HCT116 (cell line): ENCODE data around the gene TSPAN1. TPM values are rescaled to one million over a fixed set of nuclear protein-coding genes. Genes with fewer than 3 reads are reported as not detected.

Experiments
- ATAC-seq: fragments of 200-7000 bp; cut with Tn5 transposase; 2 replicates; pipeline ENCODE4 v1.9.1; 2020; ENCODE audit warnings: mild to moderate bottlenecking, moderate library complexity
- BruUV-seq: library from RNA; stranded (reverse); fragments of 400-500 nt; replicated peaks from 2 replicates; lab custom pipeline; 2021; lab: Mats Ljungman, UMichigan
- CTCF ChIA-PET: fragments of 300-600 bp; sonication (Branson Sonifier 250); formaldehyde crosslinking; loops from one replicate; lab custom pipeline; 2021; ENCODE audit warnings: antibody characterized with exemption; lab: Charles Lee
- POLR2A ChIA-PET: fragments of 300-600, 350-600 bp; sonication (Branson Sonifier 250); formaldehyde crosslinking; loops from one replicate; lab custom pipeline; 2021; ENCODE audit warnings: antibody characterized with exemption; lab: Charles Lee
- RAD21 ChIA-PET, 2 experiments: fragments of 300-600 bp; sonication (Branson Sonifier 250); formaldehyde crosslinking; loops; one replicate each; lab custom pipeline; 2023; ENCODE audit warnings: low total read pairs in 2 of 2; ENCODE audit not compliant: uncharacterized antibody in 2 of 2, unreplicated experiment in 2 of 2, low non-redundant PET in 1 of 2; lab: Charles Lee
- DNase-seq: peaks from one replicate; pipeline ENCODE4 v3.0.0-alpha.2; 2010; ENCODE audit warnings: low read depth, low spot score
- H2AFZ ChIP-seq: fragments of 200-600 bp; shearing (Covaris generic), sonication (generic); 2 replicates; pipeline ENCODE4 v1.6.1; 2017; ENCODE audit warnings: low read depth, mixed run types, mixed read lengths, antibody characterized with exemption, low read length; ENCODE audit not compliant: poor library complexity, severe bottlenecking
- H3K27ac ChIP-seq: 2 replicates; pipeline ENCODE4 v1.5.1; 2012; ENCODE audit warnings: low read depth, low read length
- H3K27me3 ChIP-seq: fragments of 200-600 bp; sonication (generic); 2 replicates; pipeline ENCODE4 v1.6.1; 2016; ENCODE audit warnings: mixed run types, low read length, mixed read lengths; ENCODE audit not compliant: insufficient read depth
- H3K36me3 ChIP-seq, 2 experiments: fragments of 200-500 bp in 1 of 2; fragments of 200-600 bp in 1 of 2; sonication (Bioruptor generic) in 1 of 2; sonication (generic) in 1 of 2; 2 replicates each; pipeline versions ENCODE4 v1.5.1 to v1.6.1; 2014 to 2016; ENCODE audit warnings: low read length in 2 of 2, inconsistent platforms in 1 of 2, mixed read lengths in 1 of 2, mixed run types in 1 of 2; ENCODE audit not compliant: insufficient read depth in 2 of 2, control insufficient read depth in 1 of 2
- H3K4me1 ChIP-seq, 2 experiments: fragments of 200-600 bp in 1 of 2; sonication (generic) in 1 of 2; 2 replicates each; pipeline versions ENCODE4 v1.5.1 to v1.6.1; 2012 to 2017; ENCODE audit warnings: low read length in 2 of 2, inconsistent platforms in 1 of 2, mild to moderate bottlenecking in 1 of 2, mixed read lengths in 1 of 2, mixed run types in 1 of 2, moderate library complexity in 1 of 2; ENCODE audit not compliant: insufficient read depth in 2 of 2, control insufficient read depth in 1 of 2
- H3K4me2 ChIP-seq: fragments of 200-600 bp; sonication (generic); 2 replicates; pipeline ENCODE4 v1.6.1; 2017; ENCODE audit warnings: mixed run types, low read length, mixed read lengths
- H3K4me3 ChIP-seq, 2 experiments: fragments of 200-600 bp in 1 of 2; sonication (generic) in 1 of 2; replicated peaks in 1 of 2; 2 replicates each; pipeline ENCODE4 v1.5.1; 2011 to 2016; ENCODE audit warnings: low read length in 2 of 2, control low read depth in 1 of 2, low read depth in 1 of 2, mild to moderate bottlenecking in 1 of 2, mixed read lengths in 1 of 2, mixed run types in 1 of 2
- H3K79me2 ChIP-seq: fragments of 200-600 bp; sonication (generic); 2 replicates; pipeline ENCODE4 v1.6.1; 2017; ENCODE audit warnings: mild to moderate bottlenecking, mixed run types, low read length, moderate library complexity, mixed read lengths; ENCODE audit not compliant: insufficient read depth
- H3K9ac ChIP-seq: fragments of 200-600 bp; sonication (generic); 2 replicates; pipeline ENCODE4 v1.6.1; 2016; ENCODE audit warnings: low read length, mixed read lengths
- H3K9me2 ChIP-seq: fragments of 200-600 bp; sonication (generic), shearing (Covaris generic); 2 replicates; pipeline ENCODE4 v1.6.1; 2017; ENCODE audit warnings: mixed run types, mild to moderate bottlenecking, moderate library complexity; ENCODE audit not compliant: insufficient read depth
- H3K9me3 ChIP-seq, 2 experiments: fragments of 200-500 bp in 1 of 2; fragments of 200-600 bp in 1 of 2; sonication (Bioruptor generic) in 1 of 2; sonication (generic) in 1 of 2; 2 replicates each; pipeline ENCODE4 v1.6.1; 2014 to 2017; ENCODE audit warnings: low read length in 2 of 2, mixed read lengths in 2 of 2, inconsistent platforms in 1 of 2, low read depth in 1 of 2, mild to moderate bottlenecking in 1 of 2, mixed run types in 1 of 2, moderate library complexity in 1 of 2; ENCODE audit not compliant: control insufficient read depth in 1 of 2, insufficient read depth in 1 of 2
- H4K20me1 ChIP-seq: fragments of 200-600 bp; sonication (generic), shearing (Covaris generic); 2 replicates; pipeline ENCODE4 v1.6.1; 2017; ENCODE audit warnings: mixed run types, mild to moderate bottlenecking, moderate library complexity; ENCODE audit not compliant: insufficient read depth
- CBX3 ChIP-seq: IDR thresholded peaks from 2 replicates; pipeline ENCODE4 v1.6.1; 2012; ENCODE audit warnings: low read depth
- CEBPB ChIP-seq: IDR thresholded peaks from 2 replicates; pipeline ENCODE4 v1.6.1; 2012; ENCODE audit warnings: low read depth
- EGR1 ChIP-seq: IDR thresholded peaks from 2 replicates; pipeline ENCODE4 v1.6.1; 2012; ENCODE audit warnings: low read depth
- ELF1 ChIP-seq: IDR thresholded peaks from 2 replicates; pipeline ENCODE4 v1.6.1; 2012; ENCODE audit warnings: low read depth, borderline replicate concordance
- EZH2 ChIP-seq: fragments of 200-600 bp; sonication (generic); IDR thresholded peaks from 2 replicates; pipeline ENCODE4 v1.6.1; 2017; ENCODE audit warnings: antibody characterized with exemption, mixed run types
- EZH2phosphoT487 ChIP-seq: fragments of 200-600 bp; IDR thresholded peaks from 2 replicates; pipeline ENCODE4 v1.6.1; 2018; ENCODE audit warnings: antibody characterized with exemption, borderline replicate concordance
- JUND ChIP-seq: IDR thresholded peaks from 2 replicates; pipeline ENCODE4 v1.6.1; 2012
- POLR2A ChIP-seq: IDR thresholded peaks from 2 replicates; pipeline ENCODE4 v1.7.0; 2011; ENCODE audit warnings: borderline replicate concordance; ENCODE audit not compliant: insufficient read depth, insufficient read length; ENCODE audit errors: extremely low read depth
- RAD21 ChIP-seq: IDR thresholded peaks from 2 replicates; pipeline ENCODE4 v1.6.1; 2012; ENCODE audit warnings: low read depth, mild to moderate bottlenecking
- SIN3A ChIP-seq: IDR thresholded peaks from 2 replicates; pipeline ENCODE4 v1.6.1; 2012; ENCODE audit warnings: low read depth
- SP1 ChIP-seq: IDR thresholded peaks from 2 replicates; pipeline ENCODE4 v1.6.1; 2012; ENCODE audit warnings: low read depth
- TCF7L2 ChIP-seq: IDR thresholded peaks from 2 replicates; pipeline ENCODE4 v1.7.0; 2011; ENCODE audit warnings: borderline replicate concordance, inconsistent platforms; ENCODE audit not compliant: insufficient read depth, insufficient read length; ENCODE audit errors: extremely low read depth
- YY1 ChIP-seq: IDR thresholded peaks from 2 replicates; pipeline ENCODE4 v1.6.1; 2011; ENCODE audit warnings: low read length, low read depth, moderate library complexity, mild to moderate bottlenecking; ENCODE audit not compliant: insufficient replicate concordance; ENCODE audit errors: extremely low read depth
- ZFX ChIP-seq: fragments of 450-650 bp; IDR thresholded peaks from 2 replicates; pipeline ENCODE4 v1.6.1; 2017
- ZNF274 ChIP-seq: fragments of 200-500 bp; sonication (Bioruptor generic); IDR thresholded peaks from 2 replicates; pipeline ENCODE4 v1.6.1; 2014; ENCODE audit warnings: mild to moderate bottlenecking, low read depth, low read length, inconsistent platforms
- intact Hi-C: fragments of 100-400 bp; cut with micrococcal nuclease; formaldehyde crosslinking; loops from 2 replicates; pipeline ENCODE4 v1.10.0; 2022
- total RNA-seq: library from RNA; stranded (reverse); gene quantifications from one replicate; pipeline ENCODE4 v1.2.1, GENCODE V29; 2021; ENCODE audit not compliant: unreplicated experiment
- TF ChIP-seq, protein P1 (sequence below): IDR thresholded peaks from 2 replicates; pipeline ENCODE4 v1.6.1; 2012
- TF ChIP-seq, protein P2 (sequence below): IDR thresholded peaks from 2 replicates; pipeline ENCODE4 v1.6.1; 2012
- TF ChIP-seq, protein P3 (sequence below): IDR thresholded peaks from 2 replicates; pipeline ENCODE4 v1.6.1; 2011; ENCODE audit warnings: mild to moderate bottlenecking, low read length, moderate library complexity; ENCODE audit not compliant: insufficient replicate concordance; ENCODE audit errors: extremely low read depth
- TF ChIP-seq, protein P4 (sequence below): IDR thresholded peaks from 2 replicates; pipeline ENCODE4 v1.6.1; 2012; ENCODE audit warnings: low read depth

Gene TSPAN1
- total RNA-seq, 1 experiment from 2014 or later: 9.9 TPM

DNA sequence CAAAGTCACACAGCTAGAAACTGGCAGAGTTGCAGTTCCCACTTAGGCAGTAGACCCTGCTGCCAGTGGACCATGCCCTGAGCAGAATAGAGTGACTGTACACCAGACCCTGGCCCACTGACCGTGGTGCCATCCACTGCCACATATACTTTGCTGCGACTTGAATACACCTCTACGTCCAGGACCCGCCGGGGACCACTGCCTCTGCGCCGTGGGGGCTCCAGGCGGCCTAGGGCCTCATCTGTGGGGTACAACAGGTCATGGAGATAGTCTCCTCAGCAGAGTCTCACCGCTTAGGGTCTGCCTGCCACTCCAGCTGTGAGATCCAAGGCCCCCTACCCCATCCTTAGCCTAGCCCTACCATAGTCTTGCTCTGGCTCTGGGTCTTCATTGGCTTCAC lies 21.7 kb downstream of the TSPAN1 start:
- no peak overlapping the region for H3K4me2 ChIP-seq
- H3K4me1 ChIP-seq: peaks cover 11 to 16% of the 10 kb centered on the region in 2 experiments; a peak in 3 of 4 replicates
- no peaks in the 10 kb centered on the region for H3K9me3 ChIP-seq
- ChIA-PET RAD21 (no interaction called here), CTCF (no interaction called here), POLR2A (interaction anchor here (0.6 kb wide), 1 partner anchor 8 kb away, joined by 3 read pairs; no protein-coding TSS in a partner anchor)
- H3K4me3 ChIP-seq: no peak overlapping the region
- H3K27me3 ChIP-seq: no peaks in the 10 kb centered on the region
- no peak for DNase-seq
- H3K9me2 ChIP-seq: no peaks in the 10 kb centered on the region
- BruUV-seq: no TSS peak
- no peak overlapping the region for H3K9ac ChIP-seq
- H3K27ac ChIP-seq: no peak overlapping the region
- no peaks in the 10 kb centered on the region for H4K20me1 ChIP-seq
- intact Hi-C loops: no loop called here
- peaks cover 8% of the 10 kb centered on the region; the same call in 1 of the 2 replicates for H3K79me2 ChIP-seq
- no peak for ATAC-seq
- H2AFZ ChIP-seq: no peak overlapping the region
- H3K36me3 ChIP-seq: peaks cover 3 to 35% of the 10 kb centered on the region in 2 experiments; a peak in 2 of 4 replicates
- TF ChIP-seq, protein P1, sequence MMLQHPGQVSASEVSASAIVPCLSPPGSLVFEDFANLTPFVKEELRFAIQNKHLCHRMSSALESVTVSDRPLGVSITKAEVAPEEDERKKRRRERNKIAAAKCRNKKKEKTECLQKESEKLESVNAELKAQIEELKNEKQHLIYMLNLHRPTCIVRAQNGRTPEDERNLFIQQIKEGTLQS: no peak
- TF ChIP-seq ZNF274 (no peak), EZH2phosphoT487 (no peak), ELF1 (no peak), SIN3A (no peak), EZH2 (no peak), CBX3 (no peak), ZFX (no peak), JUND (no peak), YY1 (no peak), POLR2A (no peak), TCF7L2 (no peak), EGR1 (no peak), CEBPB (no peak), RAD21 (no peak), SP1 (no peak)
- TF ChIP-seq, protein P2, sequence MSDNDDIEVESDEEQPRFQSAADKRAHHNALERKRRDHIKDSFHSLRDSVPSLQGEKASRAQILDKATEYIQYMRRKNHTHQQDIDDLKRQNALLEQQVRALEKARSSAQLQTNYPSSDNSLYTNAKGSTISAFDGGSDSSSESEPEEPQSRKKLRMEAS: no peak
- TF ChIP-seq, protein P3, sequence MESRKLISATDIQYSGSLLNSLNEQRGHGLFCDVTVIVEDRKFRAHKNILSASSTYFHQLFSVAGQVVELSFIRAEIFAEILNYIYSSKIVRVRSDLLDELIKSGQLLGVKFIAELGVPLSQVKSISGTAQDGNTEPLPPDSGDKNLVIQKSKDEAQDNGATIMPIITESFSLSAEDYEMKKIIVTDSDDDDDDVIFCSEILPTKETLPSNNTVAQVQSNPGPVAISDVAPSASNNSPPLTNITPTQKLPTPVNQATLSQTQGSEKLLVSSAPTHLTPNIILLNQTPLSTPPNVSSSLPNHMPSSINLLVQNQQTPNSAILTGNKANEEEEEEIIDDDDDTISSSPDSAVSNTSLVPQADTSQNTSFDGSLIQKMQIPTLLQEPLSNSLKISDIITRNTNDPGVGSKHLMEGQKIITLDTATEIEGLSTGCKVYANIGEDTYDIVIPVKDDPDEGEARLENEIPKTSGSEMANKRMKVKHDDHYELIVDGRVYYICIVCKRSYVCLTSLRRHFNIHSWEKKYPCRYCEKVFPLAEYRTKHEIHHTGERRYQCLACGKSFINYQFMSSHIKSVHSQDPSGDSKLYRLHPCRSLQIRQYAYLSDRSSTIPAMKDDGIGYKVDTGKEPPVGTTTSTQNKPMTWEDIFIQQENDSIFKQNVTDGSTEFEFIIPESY: no peak
- TF ChIP-seq, protein P4, sequence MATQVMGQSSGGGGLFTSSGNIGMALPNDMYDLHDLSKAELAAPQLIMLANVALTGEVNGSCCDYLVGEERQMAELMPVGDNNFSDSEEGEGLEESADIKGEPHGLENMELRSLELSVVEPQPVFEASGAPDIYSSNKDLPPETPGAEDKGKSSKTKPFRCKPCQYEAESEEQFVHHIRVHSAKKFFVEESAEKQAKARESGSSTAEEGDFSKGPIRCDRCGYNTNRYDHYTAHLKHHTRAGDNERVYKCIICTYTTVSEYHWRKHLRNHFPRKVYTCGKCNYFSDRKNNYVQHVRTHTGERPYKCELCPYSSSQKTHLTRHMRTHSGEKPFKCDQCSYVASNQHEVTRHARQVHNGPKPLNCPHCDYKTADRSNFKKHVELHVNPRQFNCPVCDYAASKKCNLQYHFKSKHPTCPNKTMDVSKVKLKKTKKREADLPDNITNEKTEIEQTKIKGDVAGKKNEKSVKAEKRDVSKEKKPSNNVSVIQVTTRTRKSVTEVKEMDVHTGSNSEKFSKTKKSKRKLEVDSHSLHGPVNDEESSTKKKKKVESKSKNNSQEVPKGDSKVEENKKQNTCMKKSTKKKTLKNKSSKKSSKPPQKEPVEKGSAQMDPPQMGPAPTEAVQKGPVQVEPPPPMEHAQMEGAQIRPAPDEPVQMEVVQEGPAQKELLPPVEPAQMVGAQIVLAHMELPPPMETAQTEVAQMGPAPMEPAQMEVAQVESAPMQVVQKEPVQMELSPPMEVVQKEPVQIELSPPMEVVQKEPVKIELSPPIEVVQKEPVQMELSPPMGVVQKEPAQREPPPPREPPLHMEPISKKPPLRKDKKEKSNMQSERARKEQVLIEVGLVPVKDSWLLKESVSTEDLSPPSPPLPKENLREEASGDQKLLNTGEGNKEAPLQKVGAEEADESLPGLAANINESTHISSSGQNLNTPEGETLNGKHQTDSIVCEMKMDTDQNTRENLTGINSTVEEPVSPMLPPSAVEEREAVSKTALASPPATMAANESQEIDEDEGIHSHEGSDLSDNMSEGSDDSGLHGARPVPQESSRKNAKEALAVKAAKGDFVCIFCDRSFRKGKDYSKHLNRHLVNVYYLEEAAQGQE: no peak
